Measurements from ENCODE around the gene SORCS3.

SORCS3 gene

GRCh38 chr10:104608091-104608828, 32.8 kb upstream of the SORCS3 start:
- H3K9ac ChIP-seq (ENCODE audit: low read depth, low read length, poor library complexity, severe bottlenecking): no peak overlapping the region
- no peak for TF ChIP-seq CTCF (conservative IDR thresholded peaks at IDR 0.05; ENCODE audit: low read length)
- TF ChIP-seq EZH2phosphoT487 (IDR thresholded peaks at IDR 0.05; ENCODE audit: borderline replicate concordance): no peak
- no peak overlapping the region for H3K4me2 ChIP-seq (ENCODE audit: low read depth, low read length, poor library complexity, severe bottlenecking)
- H2AFZ ChIP-seq (ENCODE audit: low read length): no peak overlapping the region
- peaks cover 5% of the 10 kb centered on the region; the same call in 1 of the 2 replicates for H3K9me3 ChIP-seq (ENCODE audit: insufficient read depth, low read depth, low read length)
- no peaks in the 10 kb centered on the region for H3F3A ChIP-seq (ENCODE audit: low read depth)
- no peaks in the 10 kb centered on the region for H3K27me3 ChIP-seq (ENCODE audit: insufficient read depth, low read length, poor library complexity, severe bottlenecking)
- H3K79me2 ChIP-seq (ENCODE audit: insufficient read depth, low read length): no peaks in the 10 kb centered on the region
- H4K20me1 ChIP-seq (ENCODE audit: insufficient read depth, low read length, poor library complexity, severe bottlenecking): no peaks in the 10 kb centered on the region
- no peaks in the 10 kb centered on the region for H3K4me1 ChIP-seq (ENCODE audit: insufficient read depth, low read length, poor library complexity, severe bottlenecking)
- H3K4me3 ChIP-seq (ENCODE audit: low read length, poor library complexity, severe bottlenecking): no peak overlapping the region
- no peaks in the 10 kb centered on the region for H3K36me3 ChIP-seq (ENCODE audit: insufficient read depth, low read length)
- no peaks in the 10 kb centered on the region for H3K9me2 ChIP-seq (replicated peaks; ENCODE audit: low read depth, low read length)

GRCh38 chr10:104612571-104613205, 28.4 kb upstream of the SORCS3 start:
- no peak for TF ChIP-seq CTCF (conservative IDR thresholded peaks at IDR 0.05; ENCODE audit: low read length)
- no peak for TF ChIP-seq EZH2phosphoT487 (IDR thresholded peaks at IDR 0.05; ENCODE audit: borderline replicate concordance)
- H3K4me2 ChIP-seq (ENCODE audit: low read depth, low read length, poor library complexity, severe bottlenecking): no peak overlapping the region
- H3K4me1 ChIP-seq (ENCODE audit: insufficient read depth, low read length, poor library complexity, severe bottlenecking): no peaks in the 10 kb centered on the region
- H2AFZ ChIP-seq (ENCODE audit: low read length): no peak overlapping the region
- H3K27me3 ChIP-seq (ENCODE audit: insufficient read depth, low read length, poor library complexity, severe bottlenecking): no peaks in the 10 kb centered on the region
- H3K36me3 ChIP-seq (ENCODE audit: insufficient read depth, low read length): no peaks in the 10 kb centered on the region
- H4K20me1 ChIP-seq (ENCODE audit: insufficient read depth, low read length, poor library complexity, severe bottlenecking): no peaks in the 10 kb centered on the region
- H3K9me3 ChIP-seq (ENCODE audit: insufficient read depth, low read depth, low read length): peaks cover 5% of the 10 kb centered on the region; the same call in 1 of the 2 replicates
- H3K4me3 ChIP-seq (ENCODE audit: low read length, poor library complexity, severe bottlenecking): no peak overlapping the region
- H3K79me2 ChIP-seq (ENCODE audit: insufficient read depth, low read length): no peaks in the 10 kb centered on the region
- no peaks in the 10 kb centered on the region for H3K9me2 ChIP-seq (replicated peaks; ENCODE audit: low read depth, low read length)
- no peaks in the 10 kb centered on the region for H3F3A ChIP-seq (ENCODE audit: low read depth)
- H3K9ac ChIP-seq (ENCODE audit: low read depth, low read length, poor library complexity, severe bottlenecking): no peak overlapping the region

GRCh38 chr10:104613406-104613805, 27.7 kb upstream of the SORCS3 start:
- no peak overlapping the region for H3K4me2 ChIP-seq (ENCODE audit: low read depth, low read length, poor library complexity, severe bottlenecking)
- H3K4me3 ChIP-seq (ENCODE audit: low read length, poor library complexity, severe bottlenecking): no peak overlapping the region
- no peaks in the 10 kb centered on the region for H3K9me2 ChIP-seq (replicated peaks; ENCODE audit: low read depth, low read length)
- peaks cover 2% of the 10 kb centered on the region; the same call in 1 of the 2 replicates for H3K9me3 ChIP-seq (ENCODE audit: insufficient read depth, low read depth, low read length)
- no peak overlapping the region for H3K9ac ChIP-seq (ENCODE audit: low read depth, low read length, poor library complexity, severe bottlenecking)
- H3F3A ChIP-seq (ENCODE audit: low read depth): no peaks in the 10 kb centered on the region
- no peak overlapping the region for H2AFZ ChIP-seq (ENCODE audit: low read length)
- no peak for TF ChIP-seq EZH2phosphoT487 (IDR thresholded peaks at IDR 0.05; ENCODE audit: borderline replicate concordance)
- no peaks in the 10 kb centered on the region for H4K20me1 ChIP-seq (ENCODE audit: insufficient read depth, low read length, poor library complexity, severe bottlenecking)
- H3K4me1 ChIP-seq (ENCODE audit: insufficient read depth, low read length, poor library complexity, severe bottlenecking): no peaks in the 10 kb centered on the region
- H3K79me2 ChIP-seq (ENCODE audit: insufficient read depth, low read length): no peaks in the 10 kb centered on the region
- no peaks in the 10 kb centered on the region for H3K27me3 ChIP-seq (ENCODE audit: insufficient read depth, low read length, poor library complexity, severe bottlenecking)
- no peaks in the 10 kb centered on the region for H3K36me3 ChIP-seq (ENCODE audit: insufficient read depth, low read length)

Data from Loucy (cell line).